ENCODE data around the gene RBM25.

- TF ChIP-seq CTCF (IDR thresholded peaks at IDR 0.05) (no peak), REST (IDR thresholded peaks at IDR 0.05; ENCODE audit: insufficient read depth in 1 of 2, low read depth in 2 of 2, low read length in 1 of 2) (no peak), POLR2AphosphoS5 (IDR thresholded peaks at IDR 0.05; ENCODE audit: low read depth, low read length) (no peak)
Measured at GRCh38 chr14:73133795-73134194, 75.5 kb downstream of the RBM25 start.
